VCaP (cell line): ENCODE data around the gene HDAC9.

Experiments used
- H3K27ac ChIP-seq: fragments of 450-650 bp; 2 replicates; pipeline ENCODE4 v1.5.1; 2017
- TF ChIP-seq, protein P1 (sequence below): fragments of 450-650 bp; conservative IDR thresholded peaks from 2 replicates; pipeline ENCODE4 v1.5.1; 2017; ENCODE audit warnings: mild to moderate bottlenecking, moderate library complexity

The HDAC9 gene

GRCh38 chr7:18894155-18894554 is 398.6 kb downstream of the HDAC9 start:
- no peak overlapping the region for H3K27ac ChIP-seq
- TF ChIP-seq, protein P1, sequence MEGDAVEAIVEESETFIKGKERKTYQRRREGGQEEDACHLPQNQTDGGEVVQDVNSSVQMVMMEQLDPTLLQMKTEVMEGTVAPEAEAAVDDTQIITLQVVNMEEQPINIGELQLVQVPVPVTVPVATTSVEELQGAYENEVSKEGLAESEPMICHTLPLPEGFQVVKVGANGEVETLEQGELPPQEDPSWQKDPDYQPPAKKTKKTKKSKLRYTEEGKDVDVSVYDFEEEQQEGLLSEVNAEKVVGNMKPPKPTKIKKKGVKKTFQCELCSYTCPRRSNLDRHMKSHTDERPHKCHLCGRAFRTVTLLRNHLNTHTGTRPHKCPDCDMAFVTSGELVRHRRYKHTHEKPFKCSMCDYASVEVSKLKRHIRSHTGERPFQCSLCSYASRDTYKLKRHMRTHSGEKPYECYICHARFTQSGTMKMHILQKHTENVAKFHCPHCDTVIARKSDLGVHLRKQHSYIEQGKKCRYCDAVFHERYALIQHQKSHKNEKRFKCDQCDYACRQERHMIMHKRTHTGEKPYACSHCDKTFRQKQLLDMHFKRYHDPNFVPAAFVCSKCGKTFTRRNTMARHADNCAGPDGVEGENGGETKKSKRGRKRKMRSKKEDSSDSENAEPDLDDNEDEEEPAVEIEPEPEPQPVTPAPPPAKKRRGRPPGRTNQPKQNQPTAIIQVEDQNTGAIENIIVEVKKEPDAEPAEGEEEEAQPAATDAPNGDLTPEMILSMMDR, result no peak

DNA sequence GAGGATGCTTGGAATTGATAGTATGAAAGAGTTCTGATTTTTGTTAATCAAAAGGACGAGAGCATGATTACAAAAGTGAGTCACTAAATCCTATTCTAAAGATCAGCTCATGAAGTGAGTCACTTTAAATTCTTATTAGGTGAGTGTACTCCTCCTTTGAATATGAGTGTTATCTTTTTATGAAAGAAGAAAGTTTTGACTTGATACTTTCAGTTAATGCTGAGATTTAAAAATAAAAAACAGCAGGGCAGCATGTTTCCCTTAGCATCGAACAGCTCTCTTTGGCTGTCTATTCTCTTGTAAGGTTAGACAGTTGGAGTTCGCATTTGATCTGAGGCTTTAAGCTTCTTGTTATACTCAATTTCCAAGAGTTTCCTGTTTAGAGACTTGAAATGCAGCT is 399.9 kb downstream of the HDAC9 start:
- TF ChIP-seq, protein P1, result no peak
- H3K27ac ChIP-seq, result no peak overlapping the region

- no peak overlapping the region for H3K27ac ChIP-seq
- TF ChIP-seq, protein P1, result no peak
These were observed 400.9 kb downstream of the HDAC9 start for GRCh38 chr7:18896343-18896975.

DNA sequence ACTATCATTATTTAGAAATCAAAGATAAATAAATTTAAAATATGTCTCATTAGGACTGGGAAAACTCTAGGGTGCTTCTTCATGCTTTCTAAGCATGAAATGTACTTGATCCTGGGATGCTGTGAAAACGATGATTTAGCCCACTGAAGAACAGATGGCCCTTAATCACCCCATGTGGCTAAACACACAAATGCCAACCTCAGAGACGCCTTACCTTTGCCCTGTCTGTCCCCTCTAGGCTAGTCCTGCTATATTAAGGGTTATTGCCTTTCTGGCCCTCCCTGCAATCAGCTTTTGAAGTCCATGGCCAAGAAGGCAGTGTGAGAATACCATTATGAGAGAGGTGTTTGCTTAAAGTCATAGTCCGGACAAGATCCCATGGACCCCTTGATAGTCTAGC is 404.7 kb downstream of the HDAC9 start:
- TF ChIP-seq, protein P1, result no peak
- no peak overlapping the region for H3K27ac ChIP-seq

DNA sequence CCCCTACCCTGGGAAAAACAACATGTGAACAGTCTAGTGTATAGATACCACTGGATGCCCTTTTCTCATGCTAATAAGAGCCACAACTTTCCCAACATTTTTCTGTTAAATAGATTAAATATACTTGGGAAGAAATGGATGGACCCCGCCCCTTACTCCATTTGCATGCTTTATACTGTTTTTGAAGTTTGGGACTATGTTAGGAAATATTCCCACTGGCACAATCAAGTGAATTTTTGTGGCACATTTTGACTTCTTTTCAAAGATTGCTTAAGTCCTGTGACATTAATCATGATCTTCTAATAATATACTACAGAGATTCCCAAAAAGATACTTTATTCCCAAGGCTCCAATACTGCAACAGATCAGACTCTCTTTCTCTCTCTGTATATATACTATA is 405.3 kb downstream of the HDAC9 start:
- H3K27ac ChIP-seq, result no peak overlapping the region
- TF ChIP-seq, protein P1, result no peak

- TF ChIP-seq, protein P1, result no peak
- H3K27ac ChIP-seq, result no peak overlapping the region
These were observed 405.8 kb downstream of the HDAC9 start for GRCh38 chr7:18901351-18901750.

DNA sequence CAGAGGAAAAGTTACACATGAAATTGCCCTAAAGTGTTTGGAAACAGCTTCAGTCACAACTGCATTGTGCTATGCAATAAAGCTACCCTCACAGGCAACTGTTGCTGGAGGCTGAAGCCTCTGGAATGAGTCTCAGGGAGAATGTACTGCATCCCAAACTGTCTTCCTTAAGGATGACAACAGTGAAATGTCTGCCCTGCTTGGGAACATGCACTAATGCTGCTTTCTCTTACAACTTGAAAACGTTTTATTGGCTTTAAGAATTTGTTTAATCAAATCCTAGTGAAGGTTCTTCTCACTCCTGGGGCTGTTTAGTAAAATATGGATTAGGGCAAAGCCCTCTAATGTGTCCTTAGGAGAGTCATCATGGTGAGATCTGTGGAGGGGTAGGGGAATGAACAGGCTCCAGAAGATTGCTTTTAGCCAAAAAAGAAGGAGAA is 406.5 kb downstream of the HDAC9 start:
- no peak overlapping the region for H3K27ac ChIP-seq
- TF ChIP-seq, protein P1, result no peak
